ENCODE results near the gene PRKAR1A.

The PRKAR1A gene

DNA sequence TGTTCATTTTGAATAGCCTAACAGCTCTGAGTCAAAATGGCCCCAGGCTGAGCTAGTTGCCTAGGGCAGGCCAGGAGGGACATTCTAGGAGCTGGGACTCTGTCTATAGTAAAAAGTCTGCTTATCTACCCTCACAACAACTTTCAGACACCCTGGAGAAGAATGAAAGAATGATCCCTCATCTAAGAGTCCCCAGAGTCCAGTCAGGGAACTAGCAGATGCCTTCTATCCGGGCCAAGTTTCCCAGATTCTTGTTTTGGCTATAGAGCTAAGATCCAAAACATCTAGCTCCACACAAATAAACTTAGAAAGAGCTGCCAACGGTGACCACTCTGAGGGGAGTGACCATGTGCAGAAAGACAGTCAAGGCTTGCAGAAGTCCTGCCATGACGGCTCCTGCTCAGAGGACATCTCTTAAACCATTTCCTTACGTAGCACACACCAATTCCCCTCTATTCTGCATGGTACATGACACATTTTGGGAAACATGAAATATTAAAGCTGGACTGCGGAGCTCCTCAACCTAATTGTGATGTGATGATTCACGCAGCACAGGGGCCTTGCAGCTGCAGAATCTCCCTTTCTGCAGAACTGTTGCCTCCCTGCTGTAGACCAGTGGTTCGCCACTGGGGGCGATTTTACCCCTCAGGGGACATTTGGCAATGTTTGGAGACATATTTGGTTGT is 64.7 kb downstream of the PRKAR1A start:
- no peak for DNase-seq
- peaks cover 0 to 5% (median 0%) of the 10 kb centered on the region in 4 donors for H3K4me1 ChIP-seq

GRCh38 chr17:68577497-68577821 is 65.2 kb downstream of the PRKAR1A start:
- no peaks in the 10 kb centered on the region for H3K36me3 ChIP-seq
- intact Hi-C loops (cut with DNase I; ENCODE audit: low total_unique reads): no loop called here
- TF ChIP-seq, protein P1, sequence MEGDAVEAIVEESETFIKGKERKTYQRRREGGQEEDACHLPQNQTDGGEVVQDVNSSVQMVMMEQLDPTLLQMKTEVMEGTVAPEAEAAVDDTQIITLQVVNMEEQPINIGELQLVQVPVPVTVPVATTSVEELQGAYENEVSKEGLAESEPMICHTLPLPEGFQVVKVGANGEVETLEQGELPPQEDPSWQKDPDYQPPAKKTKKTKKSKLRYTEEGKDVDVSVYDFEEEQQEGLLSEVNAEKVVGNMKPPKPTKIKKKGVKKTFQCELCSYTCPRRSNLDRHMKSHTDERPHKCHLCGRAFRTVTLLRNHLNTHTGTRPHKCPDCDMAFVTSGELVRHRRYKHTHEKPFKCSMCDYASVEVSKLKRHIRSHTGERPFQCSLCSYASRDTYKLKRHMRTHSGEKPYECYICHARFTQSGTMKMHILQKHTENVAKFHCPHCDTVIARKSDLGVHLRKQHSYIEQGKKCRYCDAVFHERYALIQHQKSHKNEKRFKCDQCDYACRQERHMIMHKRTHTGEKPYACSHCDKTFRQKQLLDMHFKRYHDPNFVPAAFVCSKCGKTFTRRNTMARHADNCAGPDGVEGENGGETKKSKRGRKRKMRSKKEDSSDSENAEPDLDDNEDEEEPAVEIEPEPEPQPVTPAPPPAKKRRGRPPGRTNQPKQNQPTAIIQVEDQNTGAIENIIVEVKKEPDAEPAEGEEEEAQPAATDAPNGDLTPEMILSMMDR (IDR thresholded peaks at IDR 0.05): no peak
- no peak for DNase-seq
- no peak overlapping the region for H3K4me3 ChIP-seq
- no peaks in the 10 kb centered on the region for H3K9me3 ChIP-seq
- no peak overlapping the region for H3K27ac ChIP-seq
- no peaks in the 10 kb centered on the region for H3K27me3 ChIP-seq
- peaks cover 0 to 5% (median 0%) of the 10 kb centered on the region in 4 donors for H3K4me1 ChIP-seq

More for the DNA sequence above, 64.7 kb downstream of the PRKAR1A start:
- no peaks in the 10 kb centered on the region for H3K9me3 ChIP-seq
- intact Hi-C loops (cut with DNase I; ENCODE audit: low total_unique reads): no loop called here
- H3K36me3 ChIP-seq: no peaks in the 10 kb centered on the region
- TF ChIP-seq, protein P1 (IDR thresholded peaks at IDR 0.05): no peak
- no peak overlapping the region for H3K27ac ChIP-seq
- H3K27me3 ChIP-seq: no peaks in the 10 kb centered on the region
- H3K4me3 ChIP-seq: no peak overlapping the region

- Histone ChIP-seq H3K4me3 (no peak overlapping the region), H3K36me3 (no peaks in the 10 kb centered on the region), H3K4me1 (peaks cover 0 to 5% (median 0%) of the 10 kb centered on the region in 4 donors), H3K9me3 (no peaks in the 10 kb centered on the region), H3K27ac (no peak overlapping the region), H3K27me3 (no peaks in the 10 kb centered on the region)
- intact Hi-C loops (cut with DNase I; ENCODE audit: low total_unique reads): no loop called here
- TF ChIP-seq, protein P1 (IDR thresholded peaks at IDR 0.05): no peak
- DNase-seq: no peak
Observed at GRCh38 chr17:68578236-68578635, 66.0 kb downstream of the PRKAR1A start.

- Histone ChIP-seq H3K4me1 (peaks cover 0 to 5% (median 0%) of the 10 kb centered on the region in 4 donors), H3K27me3 (no peaks in the 10 kb centered on the region), H3K9me3 (no peaks in the 10 kb centered on the region), H3K4me3 (no peak overlapping the region), H3K36me3 (no peaks in the 10 kb centered on the region), H3K27ac (no peak overlapping the region)
- intact Hi-C loops (cut with DNase I; ENCODE audit: low total_unique reads): no loop called here
- TF ChIP-seq, protein P1 (IDR thresholded peaks at IDR 0.05): no peak
- no peak for DNase-seq
Observed at GRCh38 chr17:68579194-68579927, 67.1 kb downstream of the PRKAR1A start.

GRCh38 chr17:68580236-68580770 is 68.1 kb downstream of the PRKAR1A start:
- peak in 1 of 2 donors; percentile 51 for DNase-seq
- TF ChIP-seq, protein P1 (IDR thresholded peaks at IDR 0.05): no peak
- H3K27me3 ChIP-seq: no peaks in the 10 kb centered on the region
- H3K4me1 ChIP-seq: peaks cover 0 to 5% (median 0%) of the 10 kb centered on the region in 4 donors
- H3K4me3 ChIP-seq: no peak overlapping the region
- no peaks in the 10 kb centered on the region for H3K9me3 ChIP-seq
- H3K36me3 ChIP-seq: no peaks in the 10 kb centered on the region
- no peak overlapping the region for H3K27ac ChIP-seq
- intact Hi-C loops (cut with DNase I; ENCODE audit: low total_unique reads): no loop called here

Data from tibial artery (tissue), 4 donors.